GM21528 (cell line): Measurements from ENCODE around the gene UGP2.
A peak's percentile ranks its signal among the peaks of the same experiment; 100 is the strongest.
"Not testable (repeated sequence)": the region's sequence is repeated elsewhere in the genome, so short reads cannot be mapped to it uniquely, and the experiment has no call there.

ENCODE experiments used
- ATAC-seq: cut with Tn5 transposase; IDR thresholded peaks from one replicate; pipeline ENCODE4 v1.9.1; 2021; ENCODE audit warnings: mild to moderate bottlenecking, moderate library complexity; ENCODE audit not compliant: unreplicated experiment, low FRiP score

The UGP2 gene

DNA sequence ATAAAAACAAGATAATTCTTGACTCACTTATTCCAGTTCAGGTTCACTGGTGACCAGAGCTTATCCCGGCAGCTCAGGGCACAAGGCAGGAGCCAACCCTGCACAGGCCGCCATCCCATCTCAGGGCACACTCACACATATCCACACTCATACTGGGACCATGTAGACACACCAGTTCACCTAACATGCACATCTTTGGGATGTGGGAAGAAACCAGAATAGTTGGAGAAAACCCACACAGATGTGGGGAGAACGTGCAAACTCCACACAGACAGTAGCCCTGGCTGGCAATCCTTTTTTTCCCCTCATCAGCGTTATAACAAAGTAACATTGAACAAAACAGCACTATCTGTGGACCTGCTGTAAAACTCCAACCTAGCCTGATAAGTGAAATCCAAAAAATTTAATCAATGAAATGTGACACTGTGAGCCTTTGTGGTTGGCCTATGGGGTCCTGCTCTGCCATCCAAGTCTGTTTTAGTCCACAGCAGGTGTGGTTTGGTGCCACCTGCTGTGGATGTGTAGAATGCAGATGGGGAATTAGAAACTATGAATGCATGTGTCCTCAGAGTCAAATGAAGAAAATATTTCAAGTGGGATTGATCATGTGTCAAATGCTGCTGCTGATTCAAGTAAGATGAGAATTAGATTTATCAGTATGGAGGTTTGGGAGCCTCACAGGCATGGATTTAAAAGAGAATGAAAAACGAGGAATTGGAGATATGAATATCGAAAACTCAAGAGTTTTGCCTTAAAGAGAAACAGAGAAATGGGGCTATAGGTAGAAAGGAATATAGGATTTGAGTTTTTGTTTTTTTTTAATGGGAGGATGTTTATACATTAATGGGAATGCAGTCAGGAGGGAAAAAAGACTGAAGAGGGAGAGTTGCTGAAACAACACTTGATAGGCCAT lies 47.0 kb downstream of the UGP2 start:
- peak; percentile 60 for ATAC-seq

GRCh38 chr2:63890678-63891077 lies 49.0 kb downstream of the UGP2 start:
- no peak for ATAC-seq

GRCh38 chr2:63891488-63892030 lies 49.9 kb downstream of the UGP2 start:
- ATAC-seq, result no peak

DNA sequence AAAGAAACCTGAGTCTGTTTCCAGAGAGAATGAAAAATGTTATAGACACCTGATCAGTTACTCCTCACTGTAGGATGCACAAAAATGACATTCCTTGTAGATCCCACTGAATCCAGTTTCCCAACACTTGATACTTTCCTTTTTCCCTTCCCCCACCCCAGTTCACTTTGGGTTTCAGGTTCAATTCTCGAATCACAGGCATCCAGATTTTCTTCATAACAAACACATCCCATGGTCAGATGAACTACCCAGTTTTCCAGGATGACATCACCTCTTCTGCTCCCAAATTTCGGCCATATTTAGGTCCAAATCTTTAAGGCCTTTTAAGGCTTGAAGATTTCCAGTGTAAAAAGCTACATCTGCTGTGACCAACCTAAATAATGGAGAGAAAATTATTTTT lies 51.5 kb downstream of the UGP2 start:
- ATAC-seq, result no peak

GRCh38 chr2:63894167-63894566 lies 52.5 kb downstream of the UGP2 start:
- no peak for ATAC-seq

GRCh38 chr2:63898839-63899238 lies 57.1 kb downstream of the UGP2 start:
- ATAC-seq, result no peak

- ATAC-seq, result no peak
Measured at GRCh38 chr2:63899639-63900038, 57.9 kb downstream of the UGP2 start.

GRCh38 chr2:63902149-63902548 lies 60.5 kb downstream of the UGP2 start:
- no peak for ATAC-seq

DNA sequence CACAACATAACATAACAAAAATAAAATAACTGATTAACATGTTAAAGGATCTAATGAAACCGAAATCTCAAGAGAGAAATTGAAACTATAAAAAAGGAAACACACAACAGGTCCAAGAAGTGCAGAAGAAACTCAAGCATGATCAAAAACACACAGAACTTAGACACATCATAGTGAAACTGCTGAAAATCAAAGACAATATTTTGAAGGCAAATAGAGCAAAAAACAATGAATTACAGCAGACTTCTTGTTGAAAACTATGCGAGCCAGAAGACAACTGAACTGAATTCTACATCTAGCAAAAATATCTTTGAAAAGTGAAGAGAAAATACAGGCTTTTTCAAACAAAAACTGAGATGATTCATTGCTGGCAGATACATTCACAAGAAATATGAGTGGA lies 61.3 kb downstream of the UGP2 start:
- ATAC-seq, result peak; percentile 70

DNA sequence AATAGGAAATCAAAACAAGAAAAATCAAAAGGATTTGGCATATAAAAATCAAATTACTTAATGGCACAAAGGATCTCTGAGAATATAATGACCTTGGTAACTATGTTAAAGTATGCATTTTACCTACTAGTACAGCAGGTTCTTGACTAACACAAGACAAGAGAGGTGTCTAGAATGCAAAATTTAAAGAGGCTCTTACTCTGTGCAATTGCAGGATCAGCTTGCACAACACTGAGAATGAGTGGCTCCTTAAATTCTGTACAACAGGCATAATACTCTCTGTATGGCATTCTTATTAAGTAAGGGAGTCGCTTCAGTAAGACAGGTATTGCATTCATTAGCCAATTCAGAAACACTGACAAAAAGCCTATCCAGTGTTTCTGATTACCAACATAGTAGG lies 72.6 kb downstream of the UGP2 start:
- ATAC-seq, result no peak

DNA sequence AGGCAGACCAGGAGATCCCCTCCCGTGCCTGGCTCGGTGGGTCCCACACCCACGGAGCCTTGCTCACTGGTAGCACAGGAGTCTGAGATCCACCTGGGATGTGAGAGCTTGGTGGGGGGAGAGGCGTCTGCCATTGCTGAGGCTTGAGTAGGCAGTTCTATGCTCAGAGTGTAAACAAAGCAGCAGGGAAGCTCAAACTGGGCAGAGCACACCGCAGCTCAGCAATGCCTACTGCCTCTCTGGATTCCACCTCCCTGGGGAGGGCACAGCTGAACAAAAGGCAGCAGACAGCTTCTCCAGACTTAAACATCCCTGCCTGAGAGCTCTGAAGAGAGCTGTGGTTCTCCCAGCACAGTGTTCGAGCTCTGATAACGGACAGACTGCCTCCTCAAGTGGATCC lies 85.1 kb downstream of the UGP2 start:
- no peak for ATAC-seq

DNA sequence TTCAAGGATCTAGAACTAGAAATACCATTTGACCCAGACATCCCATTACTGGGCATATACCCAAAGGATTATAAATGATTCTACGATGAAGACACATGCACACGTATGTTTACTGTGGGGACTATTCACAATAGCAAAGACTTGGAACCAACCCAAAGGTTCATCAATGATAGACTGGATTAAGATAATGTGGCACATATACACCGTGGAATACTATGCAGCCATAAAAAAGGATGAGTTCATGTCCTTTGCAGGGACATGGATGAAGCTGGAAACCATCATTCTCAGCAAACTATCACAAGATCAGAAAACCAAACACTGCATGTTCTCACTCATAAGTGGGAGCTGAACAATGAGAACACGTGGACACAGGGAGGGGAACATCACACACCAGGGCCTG lies 90.4 kb downstream of the UGP2 start:
- not testable (repeated sequence) for ATAC-seq
